ENCODE data around the gene THBS2.

- no peak for TF ChIP-seq CTCF (IDR thresholded peaks at IDR 0.05; ENCODE audit: insufficient read depth, low read depth, low read length)
- TF ChIP-seq EZH2 (IDR thresholded peaks at IDR 0.05; ENCODE audit: insufficient read depth, low read length), result no peak
These were observed 41.2 kb downstream of the THBS2 start for GRCh38 chr6:169212436-169212835.
